ENCODE measurements around the gene LRTM1.

LRTM1 gene

DNA sequence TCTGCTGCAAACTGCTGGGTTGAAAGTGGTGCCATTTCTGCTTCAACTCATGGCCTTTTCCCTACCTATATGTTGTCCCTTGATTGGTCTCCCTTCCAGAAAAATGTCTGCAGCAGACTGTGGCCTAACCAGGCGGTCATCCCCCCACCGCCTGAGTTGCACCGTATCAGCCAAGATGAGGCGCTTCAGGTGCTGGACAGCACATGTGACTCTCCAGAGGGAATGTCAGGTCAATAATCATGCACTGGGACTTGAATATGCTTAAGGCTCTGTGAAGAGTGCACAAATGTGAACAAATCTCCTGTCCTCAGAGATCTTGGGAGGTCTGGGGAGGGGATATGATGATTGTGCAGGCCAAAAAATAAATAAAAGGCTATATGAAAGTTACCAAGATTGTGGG lies 32.2 kb downstream of the LRTM1 start:
- DNase-seq (ENCODE audit: low read depth in 1 of 2, low spot score in 1 of 2), result no peak

GRCh38 chr3:54892168-54892567 lies 35.7 kb downstream of the LRTM1 start:
- DNase-seq (ENCODE audit: low read depth in 1 of 2, low spot score in 1 of 2), result no peak

GRCh38 chr3:54891540-54891897 lies 36.3 kb downstream of the LRTM1 start:
- DNase-seq (ENCODE audit: low read depth in 1 of 2, low spot score in 1 of 2), result no peak

DNA sequence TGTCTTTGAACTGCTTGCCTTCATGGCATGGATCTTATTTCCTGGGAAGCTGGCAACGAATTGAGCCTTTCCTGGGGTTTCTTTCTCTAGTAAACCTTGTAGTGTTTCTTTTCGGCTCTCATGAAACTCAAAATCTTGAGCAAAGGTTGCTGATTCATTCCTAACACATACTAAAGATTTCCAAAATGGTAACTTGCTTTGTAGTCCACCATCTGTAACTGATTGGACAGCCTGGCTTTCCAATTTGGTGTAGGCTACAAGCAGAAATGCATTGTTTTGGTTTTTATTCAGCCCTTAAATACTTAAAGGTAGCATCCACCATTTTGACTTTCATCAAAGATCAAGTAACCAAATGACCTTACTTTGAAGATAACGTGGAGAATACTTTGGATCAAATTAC lies 38.1 kb downstream of the LRTM1 start:
- no peak for DNase-seq (ENCODE audit: low read depth in 1 of 2, low spot score in 1 of 2)

GRCh38 chr3:54888873-54889272 lies 39.0 kb downstream of the LRTM1 start:
- DNase-seq (ENCODE audit: low read depth in 1 of 2, low spot score in 1 of 2), result no peak

DNA sequence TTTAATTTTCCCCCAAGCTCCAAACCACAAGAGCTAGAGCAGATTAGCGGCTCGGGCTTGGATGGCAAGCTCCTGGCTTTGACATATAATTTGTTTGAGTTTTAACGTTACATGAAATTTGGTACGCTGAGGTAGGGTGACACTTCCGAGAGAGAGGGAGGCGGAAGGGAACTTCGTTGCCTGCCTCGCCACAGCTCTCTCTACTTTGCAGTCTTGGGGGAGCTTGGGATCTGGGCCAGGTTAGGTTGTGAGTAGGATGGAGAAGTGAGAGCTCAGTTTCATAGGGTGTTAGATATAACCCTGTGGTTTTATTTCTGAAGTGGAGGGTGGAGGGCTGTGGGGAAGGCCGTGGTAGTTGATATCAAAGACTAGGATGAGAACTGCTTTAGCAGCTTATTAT lies 39.7 kb downstream of the LRTM1 start:
- no peak for DNase-seq (ENCODE audit: low read depth in 1 of 2, low spot score in 1 of 2)

GRCh38 chr3:54882129-54882833 lies 45.6 kb downstream of the LRTM1 start:
- no peak for DNase-seq (ENCODE audit: low read depth in 1 of 2, low spot score in 1 of 2)

DNA sequence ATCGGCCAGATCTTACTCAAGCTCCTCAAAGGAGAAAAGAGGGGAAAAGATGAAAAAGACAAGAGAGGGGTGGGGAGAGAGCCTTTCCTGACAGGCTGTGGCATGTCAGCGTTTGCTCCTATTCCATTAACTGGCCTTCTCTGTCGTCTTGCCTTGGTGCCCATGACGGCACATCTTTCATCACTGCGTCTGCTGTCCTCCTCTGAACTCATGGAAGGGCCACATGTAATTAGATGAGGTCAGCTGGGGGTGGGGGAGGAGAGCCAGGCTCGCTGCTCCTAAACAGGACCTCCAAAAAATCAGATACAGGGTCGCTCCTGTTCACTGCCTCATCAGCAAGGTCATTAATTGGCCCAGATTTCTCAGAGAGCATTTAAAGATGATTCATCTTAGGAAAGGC lies 49.7 kb downstream of the LRTM1 start:
- DNase-seq (ENCODE audit: low read depth in 1 of 2, low spot score in 1 of 2), result no peak

DNA sequence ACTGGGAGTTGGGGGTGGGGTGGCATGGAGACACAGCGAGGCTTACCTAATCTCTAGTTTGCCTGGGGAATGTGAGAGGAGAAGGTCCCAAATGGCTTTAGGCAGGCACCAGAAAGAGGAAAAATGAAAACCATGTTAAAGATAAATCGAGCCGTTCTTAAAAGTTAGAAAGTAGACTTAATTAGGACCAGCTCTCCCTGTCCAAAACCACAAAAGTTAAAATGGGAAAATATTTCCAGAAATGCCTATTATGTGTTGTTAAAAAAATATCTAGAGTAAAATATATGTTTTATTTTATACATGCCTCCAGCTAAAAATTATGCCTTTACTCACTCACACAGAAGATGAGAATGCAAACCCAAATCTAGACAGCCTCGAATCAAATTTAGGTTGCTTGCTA lies 50.1 kb downstream of the LRTM1 start:
- no peak for DNase-seq (ENCODE audit: low read depth in 1 of 2, low spot score in 1 of 2)

GRCh38 chr3:54876694-54877093 lies 51.2 kb downstream of the LRTM1 start:
- no peak for DNase-seq (ENCODE audit: low read depth in 1 of 2, low spot score in 1 of 2)

GRCh38 chr3:54875596-54876268 lies 52.1 kb downstream of the LRTM1 start:
- no peak for DNase-seq (ENCODE audit: low read depth in 1 of 2, low spot score in 1 of 2)

GRCh38 chr3:54874816-54875556 lies 52.9 kb downstream of the LRTM1 start:
- DNase-seq (ENCODE audit: low read depth in 1 of 2, low spot score in 1 of 2), result no peak

GRCh38 chr3:54873059-54874010 lies 54.5 kb downstream of the LRTM1 start:
- no peak for DNase-seq (ENCODE audit: low read depth in 1 of 2, low spot score in 1 of 2)

- no peak for DNase-seq (ENCODE audit: low read depth in 1 of 2, low spot score in 1 of 2)
These were observed 56.0 kb downstream of the LRTM1 start for GRCh38 chr3:54871867-54872266.

- no peak for DNase-seq (ENCODE audit: low read depth in 1 of 2, low spot score in 1 of 2)
These were observed 57.4 kb downstream of the LRTM1 start for GRCh38 chr3:54870423-54870822.
